ENCODE results near the gene RNF166.

RNF166 gene

GRCh38 chr16:88727871-88728270 lies 21.7 kb upstream of the RNF166 start:
- no peak for TF ChIP-seq CTCF (IDR thresholded peaks at IDR 0.05; ENCODE audit: low read length, missing control alignments)
- no peak overlapping the region for H3K4me3 ChIP-seq (replicated peaks; ENCODE audit: low read depth, low read length)
- DNase-seq (ENCODE audit: low read depth) = no peak

- no peak for DNase-seq (ENCODE audit: low read depth)
- TF ChIP-seq CTCF (IDR thresholded peaks at IDR 0.05; ENCODE audit: low read length, missing control alignments) = no peak
- no peak overlapping the region for H3K4me3 ChIP-seq (replicated peaks; ENCODE audit: low read depth, low read length)
These were observed 20.8 kb upstream of the RNF166 start for GRCh38 chr16:88726981-88727380.

- TF ChIP-seq CTCF (IDR thresholded peaks at IDR 0.05; ENCODE audit: low read length, missing control alignments) = no peak
- no peak for DNase-seq (ENCODE audit: low read depth)
- H3K4me3 ChIP-seq (replicated peaks; ENCODE audit: low read depth, low read length) = no peak overlapping the region
These were observed 20.2 kb upstream of the RNF166 start for GRCh38 chr16:88726408-88726749.

GRCh38 chr16:88725609-88726407 lies 19.6 kb upstream of the RNF166 start:
- H3K4me3 ChIP-seq (replicated peaks; ENCODE audit: low read depth, low read length) = no peak overlapping the region
- DNase-seq (ENCODE audit: low read depth) = no peak
- TF ChIP-seq CTCF (IDR thresholded peaks at IDR 0.05; ENCODE audit: low read length, missing control alignments) = no peak

- TF ChIP-seq CTCF (IDR thresholded peaks at IDR 0.05; ENCODE audit: low read length, missing control alignments) = no peak
- H3K4me3 ChIP-seq (replicated peaks; ENCODE audit: low read depth, low read length) = no peak overlapping the region
- DNase-seq (ENCODE audit: low read depth) = no peak
These were observed 18.8 kb upstream of the RNF166 start for GRCh38 chr16:88724855-88725555.

- no peak for DNase-seq (ENCODE audit: low read depth)
- H3K4me3 ChIP-seq (replicated peaks; ENCODE audit: low read depth, low read length) = no peak overlapping the region
- no peak for TF ChIP-seq CTCF (IDR thresholded peaks at IDR 0.05; ENCODE audit: low read length, missing control alignments)
These were observed 17.7 kb upstream of the RNF166 start for GRCh38 chr16:88723911-88724310.

Data from fibroblast of pulmonary artery (primary cell).